ENCODE measurements around the gene CYP24A1.
A peak's percentile ranks its signal among the peaks of the same experiment; 100 is the strongest.

CYP24A1 gene

DNA sequence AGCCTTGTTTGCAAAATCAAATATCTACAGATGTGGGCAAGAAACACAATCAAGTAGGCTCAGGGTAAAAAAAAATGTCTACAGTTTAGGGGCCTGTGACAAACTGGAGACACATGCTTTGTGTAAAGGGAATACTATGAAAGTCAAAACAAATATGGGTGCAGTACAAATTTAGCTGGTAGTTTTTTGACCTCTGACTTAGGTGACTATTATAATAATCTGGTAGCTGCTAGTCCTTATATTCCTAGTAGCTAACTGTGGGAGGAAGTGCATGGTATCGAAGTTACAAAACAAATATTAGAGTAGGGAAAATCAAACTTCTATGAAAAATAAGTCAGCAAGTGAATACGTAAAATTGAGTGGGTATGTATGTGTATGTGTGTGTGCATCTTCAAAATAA, 35.4 kb downstream of the CYP24A1 start:
- in situ Hi-C loops (cut with HindIII; ENCODE audit: low pct_ligation_motif_present, low sequenced_read_pairs): no loop called here
- Histone ChIP-seq H3K36me3 (replicated peaks) (no peaks in the 10 kb centered on the region), H3K27me3 (replicated peaks) (no peaks in the 10 kb centered on the region), H3K27ac (no peak overlapping the region), H3K4me3 (ENCODE audit: low read depth, low read length) (no peak overlapping the region)
- TF ChIP-seq, protein P1, sequence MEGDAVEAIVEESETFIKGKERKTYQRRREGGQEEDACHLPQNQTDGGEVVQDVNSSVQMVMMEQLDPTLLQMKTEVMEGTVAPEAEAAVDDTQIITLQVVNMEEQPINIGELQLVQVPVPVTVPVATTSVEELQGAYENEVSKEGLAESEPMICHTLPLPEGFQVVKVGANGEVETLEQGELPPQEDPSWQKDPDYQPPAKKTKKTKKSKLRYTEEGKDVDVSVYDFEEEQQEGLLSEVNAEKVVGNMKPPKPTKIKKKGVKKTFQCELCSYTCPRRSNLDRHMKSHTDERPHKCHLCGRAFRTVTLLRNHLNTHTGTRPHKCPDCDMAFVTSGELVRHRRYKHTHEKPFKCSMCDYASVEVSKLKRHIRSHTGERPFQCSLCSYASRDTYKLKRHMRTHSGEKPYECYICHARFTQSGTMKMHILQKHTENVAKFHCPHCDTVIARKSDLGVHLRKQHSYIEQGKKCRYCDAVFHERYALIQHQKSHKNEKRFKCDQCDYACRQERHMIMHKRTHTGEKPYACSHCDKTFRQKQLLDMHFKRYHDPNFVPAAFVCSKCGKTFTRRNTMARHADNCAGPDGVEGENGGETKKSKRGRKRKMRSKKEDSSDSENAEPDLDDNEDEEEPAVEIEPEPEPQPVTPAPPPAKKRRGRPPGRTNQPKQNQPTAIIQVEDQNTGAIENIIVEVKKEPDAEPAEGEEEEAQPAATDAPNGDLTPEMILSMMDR (IDR thresholded peaks at IDR 0.05; ENCODE audit: low read depth, low read length, missing control alignments): no peak
- DNase-seq: no peak

DNA sequence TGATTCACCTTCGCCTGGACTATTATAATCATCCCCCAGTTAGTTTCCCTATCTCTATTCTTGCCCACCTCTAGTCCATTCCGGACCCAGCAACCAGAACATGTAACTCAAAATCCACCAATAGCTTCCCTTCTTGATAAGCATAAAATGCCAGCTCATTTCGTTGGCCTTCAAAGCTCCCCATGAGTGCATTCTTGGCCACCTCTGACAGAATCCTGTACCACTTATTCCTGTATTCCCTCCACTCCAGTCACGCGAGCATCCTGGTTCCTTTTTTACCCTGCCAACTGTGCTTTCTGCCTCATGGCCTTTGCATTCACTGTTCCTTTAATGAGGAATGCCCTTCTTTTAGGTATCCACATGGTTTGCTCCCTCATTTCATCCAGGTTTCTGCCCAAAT, 36.7 kb downstream of the CYP24A1 start:
- in situ Hi-C loops (cut with HindIII; ENCODE audit: low pct_ligation_motif_present, low sequenced_read_pairs): no loop called here
- Histone ChIP-seq H3K4me3 (ENCODE audit: low read depth, low read length) (no peak overlapping the region), H3K27me3 (replicated peaks) (no peaks in the 10 kb centered on the region), H3K27ac (no peak overlapping the region), H3K36me3 (replicated peaks) (no peaks in the 10 kb centered on the region)
- TF ChIP-seq, protein P1 (IDR thresholded peaks at IDR 0.05; ENCODE audit: low read depth, low read length, missing control alignments): no peak
- no peak for DNase-seq

DNA sequence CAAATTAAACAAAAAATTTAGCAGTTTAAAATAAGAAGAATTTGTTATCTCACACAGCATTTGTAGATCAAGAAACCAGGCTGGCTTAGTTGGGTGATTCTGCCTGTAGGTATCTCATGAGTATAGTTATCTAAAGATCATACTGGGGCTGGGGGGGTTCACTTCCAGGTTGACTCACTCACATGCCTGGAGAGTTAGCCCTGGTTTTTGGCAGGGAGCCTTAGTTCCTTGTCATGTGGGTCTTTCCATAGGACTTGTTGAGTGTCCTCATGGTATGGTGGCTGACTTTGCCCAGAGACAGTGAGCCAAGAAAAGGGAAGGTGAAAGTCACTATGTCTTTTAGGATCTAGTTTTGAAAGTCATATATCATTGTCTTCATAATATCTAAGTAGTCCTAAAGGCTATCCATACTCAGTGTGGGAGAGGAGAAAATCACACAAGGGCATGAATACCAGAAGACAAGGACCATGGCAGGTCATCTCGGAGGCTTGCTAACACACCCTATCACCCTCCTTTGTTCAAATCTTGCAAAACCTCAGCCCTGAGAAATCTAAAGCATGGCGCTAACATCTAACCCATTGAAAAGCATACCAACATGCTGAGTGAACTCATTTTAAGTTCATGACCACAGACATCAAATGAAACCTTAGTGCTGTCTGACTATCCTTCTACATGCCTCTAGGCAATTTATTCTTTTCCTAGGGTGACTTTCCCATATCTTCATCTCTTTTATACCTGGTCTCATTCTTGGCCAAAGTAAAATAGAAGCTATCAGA, 39.2 kb downstream of the CYP24A1 start:
- TF ChIP-seq, protein P1 (IDR thresholded peaks at IDR 0.05; ENCODE audit: low read depth, low read length, missing control alignments): no peak
- Histone ChIP-seq H3K36me3 (replicated peaks) (no peaks in the 10 kb centered on the region), H3K27ac (peak overlapping the region; percentile 87), H3K4me3 (ENCODE audit: low read depth, low read length) (no peak overlapping the region), H3K27me3 (replicated peaks) (no peaks in the 10 kb centered on the region)
- in situ Hi-C loops (cut with HindIII; ENCODE audit: low pct_ligation_motif_present, low sequenced_read_pairs): no loop called here
- peak; percentile 90 for DNase-seq

DNA sequence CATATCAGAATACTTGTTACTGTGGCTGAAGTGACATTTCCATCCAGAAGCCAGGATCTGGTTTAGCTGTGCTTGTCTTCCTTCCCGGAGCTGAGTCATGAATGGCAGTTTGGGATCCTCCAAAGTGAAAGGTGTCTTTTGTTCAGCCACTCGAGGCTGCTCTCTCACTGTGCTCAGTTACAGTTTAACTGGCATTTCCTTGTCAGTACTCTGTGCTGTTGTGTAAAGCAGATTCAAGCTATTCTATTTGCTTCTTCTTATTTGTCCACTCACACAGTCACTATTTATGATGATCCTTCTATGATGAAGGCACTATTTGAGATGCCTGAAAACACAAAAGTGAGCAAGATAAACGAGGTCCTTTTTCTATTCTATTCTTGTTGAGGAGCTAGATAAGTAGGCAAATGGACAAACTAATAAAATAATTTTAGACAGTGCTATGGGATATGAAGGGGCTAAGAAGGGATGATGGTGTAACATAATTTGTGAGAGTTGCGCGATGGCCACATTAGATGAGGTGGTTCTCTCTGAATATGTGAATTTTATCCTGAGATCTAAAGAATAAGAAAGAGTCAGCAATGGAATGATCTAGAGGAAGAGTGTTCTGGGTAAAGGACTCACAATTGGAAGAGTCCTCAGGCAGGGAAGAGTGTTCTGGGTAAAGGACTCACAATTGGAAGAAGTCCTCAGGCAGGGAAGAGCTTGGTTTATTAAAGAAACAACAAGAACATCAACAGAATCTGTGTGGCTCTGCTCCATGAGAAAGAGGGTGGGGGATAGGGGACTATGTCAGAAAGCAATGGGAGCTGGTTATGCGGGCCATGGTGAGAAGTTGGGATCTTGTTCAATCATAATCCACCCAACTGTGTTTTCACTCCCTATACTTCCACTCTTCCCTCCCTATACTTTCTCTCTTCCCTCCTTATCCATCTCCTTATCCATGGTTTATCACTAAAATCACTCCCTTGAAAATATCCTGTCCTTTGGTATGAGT, 40.1 kb downstream of the CYP24A1 start:
- in situ Hi-C loops (cut with HindIII; ENCODE audit: low pct_ligation_motif_present, low sequenced_read_pairs): no loop called here
- TF ChIP-seq, protein P1 (IDR thresholded peaks at IDR 0.05; ENCODE audit: low read depth, low read length, missing control alignments): no peak
- peak overlapping the region; percentile 87 for H3K27ac ChIP-seq
- no peak for DNase-seq
- no peak overlapping the region for H3K4me3 ChIP-seq (ENCODE audit: low read depth, low read length)
- H3K36me3 ChIP-seq (replicated peaks): no peaks in the 10 kb centered on the region
- H3K27me3 ChIP-seq (replicated peaks): no peaks in the 10 kb centered on the region

DNA sequence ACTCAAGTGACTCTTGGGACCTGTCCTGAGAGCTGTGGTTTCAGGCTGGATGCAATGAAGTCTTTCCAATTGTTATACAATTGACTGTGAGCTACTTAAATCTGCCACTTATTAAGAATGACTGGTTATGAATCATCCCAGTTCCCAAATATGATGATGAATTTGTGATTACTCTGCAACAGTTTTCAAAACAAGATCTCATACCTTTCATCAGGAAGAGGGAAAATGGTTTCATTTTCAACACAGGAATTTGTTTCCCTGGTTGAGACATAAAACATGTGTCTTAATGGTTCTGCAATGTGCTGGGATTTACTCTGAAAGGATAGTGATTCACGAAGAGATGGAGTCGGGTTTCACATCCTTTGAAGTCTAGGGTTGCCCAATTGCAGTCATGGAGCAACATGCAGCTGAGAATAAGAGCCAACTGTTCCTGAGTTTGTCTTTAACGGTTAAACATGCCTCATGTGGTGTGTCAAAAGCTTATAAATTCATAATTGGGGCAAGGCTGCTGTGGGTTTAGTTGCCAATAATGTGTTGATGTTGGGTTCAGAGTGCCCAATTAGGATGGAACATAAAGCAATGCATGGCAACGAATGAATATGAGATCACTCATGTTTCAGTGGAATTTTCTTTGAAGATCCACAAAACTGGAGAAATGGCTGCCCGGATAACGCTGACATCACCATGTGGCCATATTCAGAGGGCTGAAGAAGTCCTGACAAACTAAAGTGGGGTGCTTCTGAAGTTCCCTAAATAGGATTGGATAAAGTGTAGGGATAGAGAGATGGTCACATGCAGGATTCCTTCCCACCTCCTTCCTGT, 41.0 kb downstream of the CYP24A1 start:
- Histone ChIP-seq H3K36me3 (replicated peaks) (no peaks in the 10 kb centered on the region), H3K27me3 (replicated peaks) (no peaks in the 10 kb centered on the region), H3K27ac (peak overlapping the region; percentile 87), H3K4me3 (ENCODE audit: low read depth, low read length) (no peak overlapping the region)
- TF ChIP-seq, protein P1 (IDR thresholded peaks at IDR 0.05; ENCODE audit: low read depth, low read length, missing control alignments): no peak
- DNase-seq: peak; percentile 96
- in situ Hi-C loops (cut with HindIII; ENCODE audit: low pct_ligation_motif_present, low sequenced_read_pairs): no loop called here

Measured in brain microvascular endothelial cell (primary cell).